ENCODE results near the gene ITGB5. TPM values are rescaled to one million over a fixed set of nuclear protein-coding genes. Genes with fewer than 3 reads are reported as not detected.

ITGB5 gene
- total RNA-seq, 1 experiment from 2014 or later: 146 TPM

DNA sequence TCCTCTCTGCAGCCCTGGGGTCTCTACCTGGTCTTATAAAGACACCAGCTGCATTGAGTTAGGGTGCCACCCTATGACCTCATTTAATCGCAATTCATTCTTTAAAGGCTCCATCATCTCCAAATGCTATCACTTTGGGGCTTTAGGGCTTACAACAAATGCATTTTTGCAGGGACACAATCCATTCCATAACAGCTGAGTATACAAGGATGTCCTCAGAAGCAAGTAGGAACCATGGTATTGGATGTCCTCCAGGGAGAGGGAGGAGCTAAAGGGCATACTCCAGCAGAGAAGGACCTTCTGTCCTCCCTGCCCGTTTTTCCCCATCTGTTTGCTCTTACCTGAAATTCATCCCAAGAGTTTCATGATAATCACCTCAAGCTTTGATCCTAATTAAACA, 126.6 kb downstream of the ITGB5 start:
- no peak overlapping the region for H2AFZ ChIP-seq (ENCODE audit: low read length)
- WGBS (ENCODE audit: extremely low coverage, insufficient read length, low lambda C conversion rate): no CpG with 5 or more reads among the region's 2 CpGs
- no peaks in the 10 kb centered on the region for H3K23me2 ChIP-seq (ENCODE audit: insufficient read length, low read depth, low read length, poor library complexity, severe bottlenecking)
- H3K27me3 ChIP-seq (ENCODE audit: insufficient read depth, low read length): no peaks in the 10 kb centered on the region
- H3K14ac ChIP-seq (ENCODE audit: insufficient read depth, low read length): no peak overlapping the region
- no peak overlapping the region for H3K9ac ChIP-seq (ENCODE audit: extremely low read depth, insufficient read length, low read length)
- H3K36me3 Mint-ChIP-seq (ENCODE audit: insufficient read depth in 1 of 3, low read depth in 3 of 3): peaks cover 16 to 33% (median 27%) of the 10 kb centered on the region in 3 experiments
- H3K27ac ChIP-seq (ENCODE audit: insufficient read length, low read depth, low read length): no peak overlapping the region
- no peak overlapping the region for H2BK15ac ChIP-seq (ENCODE audit: low read depth, low read length)
- H4K8ac ChIP-seq (replicated peaks; ENCODE audit: insufficient read length, low read depth, low read length): no peak overlapping the region
- no peak overlapping the region for H4K91ac ChIP-seq (ENCODE audit: insufficient read length, low read depth, low read length)
- no peaks in the 10 kb centered on the region for H3K9me3 ChIP-seq (ENCODE audit: control insufficient read depth, low read depth, low read length)
- H4K5ac ChIP-seq (ENCODE audit: insufficient read length, low read depth, low read length): no peak overlapping the region
- no peak overlapping the region for H3T11ph ChIP-seq (ENCODE audit: low read length)
- H3K4me1 ChIP-seq (ENCODE audit: insufficient read depth, low read length): no peaks in the 10 kb centered on the region
- H2BK5ac ChIP-seq (ENCODE audit: insufficient read length, low read length): no peak overlapping the region
- H3K4me3 Mint-ChIP-seq: no peak overlapping the region
- no peaks in the 10 kb centered on the region for H4K20me1 ChIP-seq (ENCODE audit: control insufficient read depth, insufficient read depth, insufficient read length)
- no peak overlapping the region for H3K23ac ChIP-seq (ENCODE audit: insufficient read length, low read depth, low read length)
- H3K4me2 ChIP-seq (ENCODE audit: insufficient read depth, insufficient read length, low read length): no peak overlapping the region
- no peak overlapping the region; a peak in 1 of 7 replicates for H3K27ac Mint-ChIP-seq
- no peaks in the 10 kb centered on the region for H3K27me3 Mint-ChIP-seq (ENCODE audit: low read depth)
- no peak overlapping the region for H2BK12ac ChIP-seq (ENCODE audit: insufficient read length, low read depth, low read length)
- no peak overlapping the region for H3K18ac ChIP-seq (ENCODE audit: insufficient read length, low read depth, low read length)
- H3K79me1 ChIP-seq (ENCODE audit: insufficient read depth, low read depth, low read length, poor library complexity, severe bottlenecking): no peaks in the 10 kb centered on the region
- DNase-seq: no peak
- no peak overlapping the region for H3K4ac ChIP-seq (ENCODE audit: low read depth, low read length)
- no peak overlapping the region for H2AK5ac ChIP-seq (ENCODE audit: insufficient read length, low read length)
- H2BK120ac ChIP-seq (ENCODE audit: low read depth, low read length, poor library complexity, severe bottlenecking): no peak overlapping the region
- TF ChIP-seq, protein P1, sequence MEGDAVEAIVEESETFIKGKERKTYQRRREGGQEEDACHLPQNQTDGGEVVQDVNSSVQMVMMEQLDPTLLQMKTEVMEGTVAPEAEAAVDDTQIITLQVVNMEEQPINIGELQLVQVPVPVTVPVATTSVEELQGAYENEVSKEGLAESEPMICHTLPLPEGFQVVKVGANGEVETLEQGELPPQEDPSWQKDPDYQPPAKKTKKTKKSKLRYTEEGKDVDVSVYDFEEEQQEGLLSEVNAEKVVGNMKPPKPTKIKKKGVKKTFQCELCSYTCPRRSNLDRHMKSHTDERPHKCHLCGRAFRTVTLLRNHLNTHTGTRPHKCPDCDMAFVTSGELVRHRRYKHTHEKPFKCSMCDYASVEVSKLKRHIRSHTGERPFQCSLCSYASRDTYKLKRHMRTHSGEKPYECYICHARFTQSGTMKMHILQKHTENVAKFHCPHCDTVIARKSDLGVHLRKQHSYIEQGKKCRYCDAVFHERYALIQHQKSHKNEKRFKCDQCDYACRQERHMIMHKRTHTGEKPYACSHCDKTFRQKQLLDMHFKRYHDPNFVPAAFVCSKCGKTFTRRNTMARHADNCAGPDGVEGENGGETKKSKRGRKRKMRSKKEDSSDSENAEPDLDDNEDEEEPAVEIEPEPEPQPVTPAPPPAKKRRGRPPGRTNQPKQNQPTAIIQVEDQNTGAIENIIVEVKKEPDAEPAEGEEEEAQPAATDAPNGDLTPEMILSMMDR (conservative IDR thresholded peaks at IDR 0.05): no peak
- H3K9me3 Mint-ChIP-seq: no peaks in the 10 kb centered on the region
- H3K4me1 Mint-ChIP-seq: peaks cover 35 to 38% of the 10 kb centered on the region in 2 experiments
- no peaks in the 10 kb centered on the region for H3K79me2 ChIP-seq (ENCODE audit: insufficient read depth, low read length)
- no peak overlapping the region for H2BK20ac ChIP-seq (ENCODE audit: low read depth, low read length, poor library complexity, severe bottlenecking)
- H3K56ac ChIP-seq (ENCODE audit: insufficient read length, low read depth, low read length): no peak overlapping the region
